ENCODE data around the gene AZI2.

The AZI2 gene

GRCh38 chr3:28301688-28302087 lies 46.9 kb downstream of the AZI2 start:
- Histone ChIP-seq H3K4me1 (ENCODE audit: low read length) (no peaks in the 10 kb centered on the region), H3K27ac (ENCODE audit: low read length) (no peak overlapping the region), H3K9ac (ENCODE audit: low read length) (no peak overlapping the region), H3K4me3 (ENCODE audit: low read length) (no peak overlapping the region), H3K79me2 (ENCODE audit: low read length) (no peaks in the 10 kb centered on the region), H3K4me2 (ENCODE audit: low read length) (no peak overlapping the region), H3K9me3 (ENCODE audit: insufficient read depth, low read length) (no peaks in the 10 kb centered on the region), H2AFZ (ENCODE audit: low read depth, low read length) (no peak overlapping the region), H3K27me3 (ENCODE audit: low read depth, low read length) (no peaks in the 10 kb centered on the region), H4K20me1 (ENCODE audit: insufficient read depth, low read length) (0 out of 2 replicates have a peak, but pooled peaks cover 3% of the 10 kb centered on the region), H3K36me3 (replicated peaks; ENCODE audit: low read depth, low read length) (no peaks in the 10 kb centered on the region)
- TF ChIP-seq EZH2phosphoT487 (IDR thresholded peaks at IDR 0.05; ENCODE audit: low read depth) (no peak), CTCF (IDR thresholded peaks at IDR 0.05; ENCODE audit: low read depth, low read length) (no peak)

- Histone ChIP-seq H3K27ac (ENCODE audit: low read length) (no peak overlapping the region), H2AFZ (ENCODE audit: low read depth, low read length) (no peak overlapping the region), H4K20me1 (ENCODE audit: insufficient read depth, low read length) (0 out of 2 replicates have a peak, but pooled peaks cover 3% of the 10 kb centered on the region), H3K27me3 (ENCODE audit: low read depth, low read length) (no peaks in the 10 kb centered on the region), H3K4me2 (ENCODE audit: low read length) (no peak overlapping the region), H3K9ac (ENCODE audit: low read length) (no peak overlapping the region), H3K79me2 (ENCODE audit: low read length) (no peaks in the 10 kb centered on the region), H3K4me1 (ENCODE audit: low read length) (no peaks in the 10 kb centered on the region), H3K9me3 (ENCODE audit: insufficient read depth, low read length) (no peaks in the 10 kb centered on the region), H3K36me3 (replicated peaks; ENCODE audit: low read depth, low read length) (no peaks in the 10 kb centered on the region), H3K4me3 (ENCODE audit: low read length) (no peak overlapping the region)
- no peak for TF ChIP-seq EZH2phosphoT487 (IDR thresholded peaks at IDR 0.05; ENCODE audit: low read depth)
- TF ChIP-seq CTCF (IDR thresholded peaks at IDR 0.05; ENCODE audit: low read depth, low read length), result no peak
Observed at GRCh38 chr3:28300345-28300962, 48.2 kb downstream of the AZI2 start.

GRCh38 chr3:28299705-28300104 lies 48.9 kb downstream of the AZI2 start:
- Histone ChIP-seq H3K27ac (ENCODE audit: low read length) (no peak overlapping the region), H3K9ac (ENCODE audit: low read length) (no peak overlapping the region), H3K36me3 (replicated peaks; ENCODE audit: low read depth, low read length) (no peaks in the 10 kb centered on the region), H2AFZ (ENCODE audit: low read depth, low read length) (no peak overlapping the region), H3K9me3 (ENCODE audit: insufficient read depth, low read length) (no peaks in the 10 kb centered on the region), H3K4me2 (ENCODE audit: low read length) (no peak overlapping the region), H4K20me1 (ENCODE audit: insufficient read depth, low read length) (0 out of 2 replicates have a peak, but pooled peaks cover 3% of the 10 kb centered on the region), H3K4me3 (ENCODE audit: low read length) (no peak overlapping the region), H3K27me3 (ENCODE audit: low read depth, low read length) (no peaks in the 10 kb centered on the region), H3K79me2 (ENCODE audit: low read length) (no peaks in the 10 kb centered on the region), H3K4me1 (ENCODE audit: low read length) (no peaks in the 10 kb centered on the region)
- TF ChIP-seq CTCF (IDR thresholded peaks at IDR 0.05; ENCODE audit: low read depth, low read length), result no peak
- no peak for TF ChIP-seq EZH2phosphoT487 (IDR thresholded peaks at IDR 0.05; ENCODE audit: low read depth)

GRCh38 chr3:28295898-28296490 lies 52.6 kb downstream of the AZI2 start:
- Histone ChIP-seq H3K4me2 (ENCODE audit: low read length) (no peak overlapping the region), H3K27ac (ENCODE audit: low read length) (no peak overlapping the region), H4K20me1 (ENCODE audit: insufficient read depth, low read length) (no peaks in the 10 kb centered on the region), H3K4me1 (ENCODE audit: low read length) (no peaks in the 10 kb centered on the region), H3K9me3 (ENCODE audit: insufficient read depth, low read length) (no peaks in the 10 kb centered on the region), H3K4me3 (ENCODE audit: low read length) (no peak overlapping the region), H3K27me3 (ENCODE audit: low read depth, low read length) (no peaks in the 10 kb centered on the region), H3K79me2 (ENCODE audit: low read length) (no peaks in the 10 kb centered on the region), H3K9ac (ENCODE audit: low read length) (no peak overlapping the region), H3K36me3 (replicated peaks; ENCODE audit: low read depth, low read length) (peaks cover 2% of the 10 kb centered on the region), H2AFZ (ENCODE audit: low read depth, low read length) (no peak overlapping the region)
- TF ChIP-seq CTCF (IDR thresholded peaks at IDR 0.05; ENCODE audit: low read depth, low read length) (no peak), EZH2phosphoT487 (IDR thresholded peaks at IDR 0.05; ENCODE audit: low read depth) (no peak)
